ENCODE data around the gene RAD51B. TPM values are rescaled to one million over a fixed set of nuclear protein-coding genes. Genes with fewer than 3 reads are reported as not detected.
A peak's percentile ranks its signal among the peaks of the same experiment; 100 is the strongest.

RAD51B gene
- total RNA-seq, 1 donor, result 22.4 TPM

DNA sequence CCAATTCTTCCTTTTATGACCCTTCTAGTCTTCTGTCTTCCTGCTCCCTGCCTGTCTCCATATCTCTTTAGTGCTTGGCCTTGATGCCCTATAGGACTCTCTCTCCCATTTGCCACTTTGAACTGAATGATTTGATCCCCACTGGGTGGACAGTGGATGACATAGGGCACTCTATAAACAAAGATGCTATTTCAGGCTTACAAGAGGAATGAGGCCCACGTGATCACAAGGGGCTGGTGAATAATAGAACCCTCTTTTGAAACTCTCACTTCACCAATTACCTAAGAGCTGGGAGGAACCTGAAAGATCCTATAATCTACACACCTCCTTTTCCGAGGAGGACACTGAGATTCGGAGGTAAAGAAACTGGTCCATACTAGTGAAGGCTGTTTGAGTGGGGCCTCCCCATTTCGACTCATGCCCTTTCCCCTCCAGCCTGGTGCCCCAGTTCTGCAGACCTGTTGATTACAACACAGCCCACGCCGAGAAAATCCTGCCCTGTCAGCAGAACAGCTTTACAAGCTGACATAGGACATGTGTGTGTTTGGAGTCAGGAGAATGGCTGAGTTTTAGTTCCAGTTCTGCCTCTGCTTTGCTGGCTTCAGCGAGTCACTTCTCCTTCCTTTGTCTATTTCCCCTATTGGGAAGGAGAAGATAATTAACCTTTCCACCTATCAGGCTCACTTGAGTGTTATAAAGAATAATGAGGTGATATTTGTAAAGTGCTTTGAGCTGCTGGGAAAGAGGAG is 573.0 kb downstream of the RAD51B start:
- DNase-seq (ENCODE audit: low read depth in 2 of 3, low spot score in 2 of 3), result peak in 1 of 3 donors; percentile 14

DNA sequence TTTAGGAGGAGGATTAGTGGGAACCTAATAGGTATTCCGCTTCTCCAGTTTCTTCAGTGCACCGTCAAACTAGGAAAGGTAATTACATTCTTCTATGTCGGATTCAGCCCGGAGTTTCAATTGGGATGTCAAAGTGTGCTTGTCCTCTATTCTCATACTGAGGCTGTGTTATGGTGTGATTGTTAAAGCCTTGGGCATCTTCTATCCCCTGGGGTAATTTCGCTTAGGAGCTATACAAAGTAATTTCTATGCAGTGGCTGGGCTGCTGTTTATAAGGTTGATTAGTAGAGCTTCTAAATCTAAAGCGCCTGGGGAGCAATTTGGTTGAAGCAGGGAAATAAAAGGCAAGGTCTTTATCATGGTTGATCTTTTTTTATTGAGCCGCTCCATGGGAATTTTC is 573.7 kb downstream of the RAD51B start:
- no peak for DNase-seq (ENCODE audit: low read depth in 2 of 3, low spot score in 2 of 3)

DNA sequence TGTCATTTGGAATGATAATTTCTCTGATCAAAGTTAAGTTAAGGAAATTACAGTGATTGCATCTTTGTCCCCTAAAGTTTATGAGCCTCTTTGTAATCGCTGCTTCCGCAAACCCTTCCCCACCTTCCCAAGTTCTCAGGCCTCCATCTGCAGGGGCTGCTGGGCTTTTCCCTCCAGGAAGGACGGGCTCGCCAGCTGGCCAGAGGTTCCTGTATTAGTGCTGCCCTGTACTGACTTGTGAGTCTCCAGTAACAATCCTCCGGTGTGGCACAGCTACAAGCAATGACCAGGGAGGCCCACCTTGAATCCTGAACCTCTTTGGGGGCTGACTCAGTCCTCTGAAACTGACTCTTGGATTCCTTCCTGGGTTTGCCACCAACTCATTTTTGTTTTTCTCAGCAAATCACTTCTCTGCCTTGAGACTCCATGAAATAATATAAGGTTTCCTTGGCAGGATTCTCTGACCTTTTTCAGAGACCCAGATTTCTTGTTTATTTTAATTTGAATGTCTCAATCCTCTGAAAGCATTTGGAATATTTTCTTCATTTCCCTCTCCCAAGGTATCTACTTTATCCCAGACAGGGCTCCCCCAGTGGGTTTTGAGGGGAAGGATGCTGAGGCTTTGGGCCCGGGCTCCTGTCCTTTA is 574.7 kb downstream of the RAD51B start:
- DNase-seq (ENCODE audit: low read depth in 2 of 3, low spot score in 2 of 3), result no peak

GRCh38 chr14:68394764-68395143 is 575.2 kb downstream of the RAD51B start:
- no peak for DNase-seq (ENCODE audit: low read depth in 2 of 3, low spot score in 2 of 3)

GRCh38 chr14:68395604-68396003 is 576.0 kb downstream of the RAD51B start:
- no peak for DNase-seq (ENCODE audit: low read depth in 2 of 3, low spot score in 2 of 3)

- DNase-seq (ENCODE audit: low read depth in 2 of 3, low spot score in 2 of 3), result no peak
Measured at GRCh38 chr14:68396461-68396860, 576.9 kb downstream of the RAD51B start.

- DNase-seq (ENCODE audit: low read depth in 2 of 3, low spot score in 2 of 3), result peak in 2 of 3 donors; percentile 51 to 92
Measured at GRCh38 chr14:68397371-68397811, 577.8 kb downstream of the RAD51B start.

- no peak for DNase-seq (ENCODE audit: low read depth in 2 of 3, low spot score in 2 of 3)
Measured at GRCh38 chr14:68397822-68398221, 578.2 kb downstream of the RAD51B start.

- no peak for DNase-seq (ENCODE audit: low read depth in 2 of 3, low spot score in 2 of 3)
Measured at GRCh38 chr14:68398370-68398769, 578.8 kb downstream of the RAD51B start.

- no peak for DNase-seq (ENCODE audit: low read depth in 2 of 3, low spot score in 2 of 3)
Measured at GRCh38 chr14:68399971-68400370, 580.4 kb downstream of the RAD51B start.

DNA sequence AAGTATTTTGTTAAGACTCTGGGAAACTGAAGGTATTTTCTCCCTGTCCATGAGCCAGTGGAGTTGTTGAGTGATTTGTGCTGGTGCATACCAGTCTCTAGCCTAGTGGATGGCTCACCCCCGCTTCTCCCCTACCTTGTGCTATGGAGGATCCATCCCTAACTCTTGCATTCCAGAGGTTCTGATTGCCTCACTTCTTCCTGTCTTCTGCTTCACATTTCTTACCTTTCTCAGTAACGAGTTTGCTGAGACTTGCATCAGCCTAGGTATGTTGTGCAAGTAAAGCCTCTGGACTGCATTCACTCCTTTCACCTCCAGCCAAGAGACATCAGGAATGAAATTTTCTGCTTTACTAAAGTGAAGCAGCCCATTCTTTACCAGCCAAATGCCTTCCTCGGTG is 581.7 kb downstream of the RAD51B start:
- no peak for DNase-seq (ENCODE audit: low read depth in 2 of 3, low spot score in 2 of 3)

GRCh38 chr14:68401855-68402254 is 582.3 kb downstream of the RAD51B start:
- DNase-seq (ENCODE audit: low read depth in 2 of 3, low spot score in 2 of 3), result no peak

- no peak for DNase-seq (ENCODE audit: low read depth in 2 of 3, low spot score in 2 of 3)
Measured at GRCh38 chr14:68402525-68403101, 583.0 kb downstream of the RAD51B start.

- no peak for DNase-seq (ENCODE audit: low read depth in 2 of 3, low spot score in 2 of 3)
Measured at GRCh38 chr14:68403191-68404145, 583.9 kb downstream of the RAD51B start.

DNA sequence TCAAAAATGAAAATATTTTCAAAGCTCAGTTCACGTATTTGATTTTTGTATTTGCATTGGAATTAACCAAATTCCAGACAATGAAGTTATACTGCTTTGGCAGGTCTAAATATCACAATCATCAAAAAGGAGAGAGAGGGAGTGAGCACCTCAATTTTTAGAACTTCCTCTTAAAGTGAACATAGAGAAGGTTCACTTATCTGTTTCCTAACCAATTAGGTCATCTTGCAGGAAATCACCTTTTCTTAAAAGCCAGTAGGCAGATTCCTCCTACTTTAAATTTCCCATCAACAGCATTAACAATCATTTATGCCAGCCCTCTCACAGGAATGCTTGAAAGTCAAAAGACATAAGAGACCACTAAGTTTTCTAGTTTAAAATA is 584.6 kb downstream of the RAD51B start:
- DNase-seq (ENCODE audit: low read depth in 2 of 3, low spot score in 2 of 3), result no peak

DNA sequence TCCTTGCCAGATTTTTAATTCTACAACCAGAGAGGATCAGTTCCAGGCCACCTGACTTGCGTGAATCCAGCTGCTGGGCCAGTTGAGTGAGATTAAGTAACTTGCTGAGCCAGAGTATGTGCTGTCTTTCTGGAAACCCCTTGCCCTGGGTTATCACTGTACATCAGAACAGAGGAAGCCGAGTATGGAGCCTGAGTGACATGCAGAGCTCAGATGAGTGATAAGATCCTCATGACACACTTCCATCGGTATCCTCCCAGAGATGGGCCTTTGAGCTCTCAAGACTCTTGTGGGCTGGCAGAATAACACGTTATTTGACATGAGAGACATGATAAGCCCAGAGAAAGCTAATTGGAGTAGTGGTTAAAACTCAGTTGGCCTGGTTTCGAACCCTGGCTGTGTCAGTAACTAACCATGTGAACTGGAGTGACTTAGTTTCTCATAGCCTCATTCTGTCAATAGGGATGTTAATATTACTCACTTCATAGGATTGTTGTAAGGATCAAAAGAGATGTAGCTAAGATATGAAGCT is 585.1 kb downstream of the RAD51B start:
- DNase-seq (ENCODE audit: low read depth in 2 of 3, low spot score in 2 of 3), result no peak

DNA sequence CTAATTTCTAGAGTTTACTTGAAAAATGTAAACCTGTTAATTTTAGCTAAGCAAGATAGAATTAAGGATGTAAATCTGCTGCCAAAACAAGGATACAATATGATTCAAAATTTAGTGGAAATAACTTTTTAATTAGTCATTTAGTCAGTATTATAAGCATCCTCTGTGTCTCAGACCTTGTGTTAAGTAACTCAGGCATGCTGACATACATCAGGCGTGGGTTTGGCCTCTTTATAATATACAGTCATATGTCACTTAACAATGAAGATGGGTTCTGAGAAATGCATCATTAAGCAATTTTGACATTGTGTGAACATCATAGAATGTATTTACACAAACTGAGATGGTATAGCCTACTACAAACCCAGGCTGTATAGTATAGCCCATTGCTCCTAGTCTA is 586.4 kb downstream of the RAD51B start:
- DNase-seq (ENCODE audit: low read depth in 2 of 3, low spot score in 2 of 3), result no peak

DNA sequence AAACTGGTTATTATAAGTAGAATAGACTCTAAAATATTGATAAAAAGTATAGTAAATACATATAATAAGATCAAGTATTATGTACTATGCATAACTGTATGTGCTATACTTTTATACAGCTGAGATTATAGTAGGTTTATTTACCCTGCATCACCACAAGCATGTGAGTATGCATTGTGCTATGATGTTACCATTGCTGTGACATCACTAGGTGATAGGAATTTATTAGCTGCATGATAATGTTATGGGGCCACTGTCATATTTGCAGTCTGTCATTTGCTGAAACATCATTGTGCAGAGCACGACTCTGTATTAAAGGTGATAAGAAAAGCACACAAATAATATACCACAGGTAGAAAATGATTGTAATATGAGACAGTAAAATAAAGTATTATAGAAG is 587.7 kb downstream of the RAD51B start:
- DNase-seq (ENCODE audit: low read depth in 2 of 3, low spot score in 2 of 3), result no peak

DNA sequence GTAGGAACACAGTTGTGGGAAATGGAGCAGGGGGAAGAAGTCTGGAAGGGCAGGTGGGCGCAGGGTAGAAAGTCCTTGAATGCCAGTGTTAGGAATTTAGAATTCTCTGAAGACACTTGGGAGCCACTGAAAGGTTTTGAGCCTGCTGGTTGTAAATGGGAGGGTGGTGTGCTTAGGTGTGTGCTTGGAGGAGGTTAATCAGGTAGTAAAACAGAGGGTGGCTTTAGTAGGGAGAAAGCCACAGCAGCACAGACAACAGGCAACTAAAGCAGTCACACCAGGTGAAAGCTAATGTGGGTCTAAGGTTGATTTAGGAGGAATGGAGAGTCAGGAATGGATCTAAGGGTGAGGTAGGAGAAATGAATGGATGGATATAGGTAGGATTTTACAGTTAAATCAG is 588.2 kb downstream of the RAD51B start:
- no peak for DNase-seq (ENCODE audit: low read depth in 2 of 3, low spot score in 2 of 3)

GRCh38 chr14:68408680-68409079 is 589.1 kb downstream of the RAD51B start:
- DNase-seq (ENCODE audit: low read depth in 2 of 3, low spot score in 2 of 3), result peak in 1 of 3 donors; percentile 13

DNA sequence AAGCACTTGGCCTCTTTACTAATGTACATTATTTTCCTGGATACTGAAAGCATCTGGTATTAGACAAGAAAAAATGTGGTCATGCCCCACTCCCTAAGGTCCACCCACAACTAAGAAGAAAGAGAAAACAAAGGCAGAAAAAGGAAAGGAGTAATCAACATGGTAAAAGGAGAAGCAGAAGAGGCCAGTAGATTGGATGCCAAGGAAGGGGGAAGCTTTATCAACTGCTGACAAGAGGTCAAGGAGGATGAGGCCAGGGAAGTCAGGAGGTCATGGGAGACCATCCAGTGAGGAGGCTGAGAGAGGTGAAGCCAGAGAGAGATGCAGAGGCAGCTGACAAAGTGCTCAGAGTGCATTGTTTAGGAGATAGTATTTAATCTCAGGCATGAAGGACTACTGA is 589.8 kb downstream of the RAD51B start:
- peak in 1 of 3 donors; percentile 16 for DNase-seq (ENCODE audit: low read depth in 2 of 3, low spot score in 2 of 3)

Measured in hematopoietic multipotent progenitor cell (in vitro differentiated cells).